Common myeloid progenitor, CD34-positive (primary cell): ENCODE measurements around the gene PDE3B.
"Not testable (repeated sequence)": the region's sequence is repeated elsewhere in the genome, so short reads cannot be mapped to it uniquely, and the experiment has no call there.

Experiments
- CTCF ChIA-PET: fragments of 350-600 bp; sonication (Branson Sonifier 250); formaldehyde crosslinking; loops from one replicate; lab custom pipeline; 2021; ENCODE audit warnings: antibody characterized with exemption; lab: Charles Lee
- POLR2A ChIA-PET: fragments of 350-600 bp; sonication (Branson Sonifier 250); formaldehyde crosslinking; loops from one replicate; lab custom pipeline; 2021; ENCODE audit warnings: antibody characterized with exemption; lab: Charles Lee
- DNase-seq, 3 donors: peaks; one replicate each; pipeline versions ENCODE4 v3.0.0 to v3.0.0-alpha.2; 2013
- H3K27ac ChIP-seq, 2 experiments: 1 replicate in 1 of 2; 2 replicates in 1 of 2; pipeline ENCODE4 v1.7.0; 2013; ENCODE audit warnings: inconsistent platforms in 2 of 2, low read length in 2 of 2, mild to moderate bottlenecking in 2 of 2, low read depth in 1 of 2, moderate library complexity in 1 of 2; ENCODE audit not compliant: severe bottlenecking in 2 of 2, insufficient read depth in 1 of 2, poor library complexity in 1 of 2
- H3K27me3 ChIP-seq, 5 experiments: replicated peaks in 2 of 5; 1 replicate in 3 of 5; 2 replicates in 2 of 5; pipeline versions ENCODE4 v1.6.1 to v1.7.0; 2013; ENCODE audit warnings: low read length in 4 of 5, mild to moderate bottlenecking in 2 of 5, moderate library complexity in 2 of 5, inconsistent platforms in 1 of 5; ENCODE audit not compliant: insufficient read depth in 5 of 5, control insufficient read depth in 4 of 5
- H3K36me3 ChIP-seq, 4 experiments: 1 replicate in 2 of 4; 2 replicates in 2 of 4; pipeline versions ENCODE4 v1.6.1 to v1.7.0; 2013; ENCODE audit warnings: low read length in 3 of 4, control low read depth in 1 of 4, mild to moderate bottlenecking in 1 of 4; ENCODE audit not compliant: control insufficient read depth in 4 of 4, insufficient read depth in 4 of 4
- H3K4me1 ChIP-seq, 4 experiments: 1 replicate in 3 of 4; 2 replicates in 1 of 4; pipeline versions ENCODE4 v1.6.1 to v1.7.1; 2013; ENCODE audit warnings: low read length in 3 of 4, mild to moderate bottlenecking in 3 of 4, control low read depth in 1 of 4, inconsistent platforms in 1 of 4, moderate library complexity in 1 of 4; ENCODE audit not compliant: control insufficient read depth in 4 of 4, insufficient read depth in 4 of 4; ENCODE audit errors: control extremely low read depth in 1 of 4
- H3K4me3 ChIP-seq, 7 experiments: 1 replicate in 4 of 7; 2 replicates in 3 of 7; pipeline versions ENCODE4 v1.5.1 to v1.7.0; 2013; ENCODE audit warnings: mild to moderate bottlenecking in 7 of 7, low read length in 6 of 7, moderate library complexity in 6 of 7, inconsistent platforms in 2 of 7, low read depth in 2 of 7, control low read depth in 1 of 7; ENCODE audit not compliant: insufficient read depth in 4 of 7, control insufficient read depth in 1 of 7; ENCODE audit errors: extremely low read depth in 1 of 7
- H3K9me3 ChIP-seq, 5 experiments: 1 replicate in 4 of 5; 2 replicates in 1 of 5; pipeline versions ENCODE4 v1.6.1 to v1.7.1; 2013; ENCODE audit warnings: low read length in 4 of 5, mild to moderate bottlenecking in 2 of 5, inconsistent platforms in 1 of 5, low read depth in 1 of 5, moderate library complexity in 1 of 5; ENCODE audit not compliant: control insufficient read depth in 4 of 5, insufficient read depth in 2 of 5; ENCODE audit errors: control extremely low read depth in 1 of 5
- WGBS: methylation state at CpG from one replicate; pipeline ENCODE4 v1.1.5; 2013; ENCODE audit not compliant: insufficient coverage; 5-methylcytosine and 5-hydroxymethylcytosine counted together

Gene PDE3B

DNA sequence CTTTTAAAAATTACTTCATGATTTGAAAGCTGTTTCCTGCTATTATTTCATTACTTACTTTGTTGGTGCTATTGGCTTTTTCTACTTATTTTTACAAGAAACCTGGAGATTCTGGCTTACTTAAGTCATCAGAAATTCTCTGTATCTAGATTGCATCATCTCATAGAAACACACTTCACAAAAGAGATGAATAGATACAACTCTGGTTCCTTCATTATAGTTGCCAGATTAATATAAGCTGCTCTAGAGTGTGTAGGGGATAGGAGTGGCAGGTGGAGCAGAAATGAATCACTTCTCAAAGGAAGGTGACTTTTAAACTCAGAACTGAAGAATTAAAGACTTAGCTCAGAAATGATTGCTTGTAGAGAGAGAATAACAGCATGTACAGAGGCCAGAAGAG is 228.4 kb downstream of the PDE3B start:
- CTCF ChIA-PET, result interaction anchor here (0.9 kb wide), 1 partner anchor 35 kb away, joined by 3 read pairs; no protein-coding TSS in a partner anchor
- POLR2A ChIA-PET, result no interaction called here
- Histone ChIP-seq H3K27ac (no peak overlapping the region), H3K4me1 (no peaks in the 10 kb centered on the region), H3K9me3 (no peaks in the 10 kb centered on the region), H3K36me3 (peaks cover 0 to 24% (median 10%) of the 10 kb centered on the region in 4 experiments), H3K4me3 (no peak overlapping the region), H3K27me3 (no peaks in the 10 kb centered on the region)
- no peak for DNase-seq

DNA sequence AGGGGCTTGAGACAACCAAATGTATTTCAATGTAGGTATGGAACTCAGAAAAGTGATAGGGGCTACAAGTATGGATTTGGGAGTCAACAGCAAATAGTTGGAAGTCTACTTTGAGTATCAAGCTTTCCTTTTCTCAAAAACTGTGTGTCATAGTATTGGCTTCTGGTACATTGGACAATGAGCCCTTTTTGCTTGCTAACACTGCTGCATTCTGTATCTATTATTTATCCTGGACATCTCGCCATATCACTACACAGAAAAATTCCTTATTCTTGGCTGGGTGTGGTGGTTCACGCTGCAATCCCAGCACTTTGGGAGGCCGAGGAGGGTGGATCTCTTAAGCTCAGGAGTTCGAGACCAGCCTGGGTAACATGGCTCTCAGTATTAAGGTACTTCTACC is 230.0 kb downstream of the PDE3B start:
- Histone ChIP-seq H3K4me3 (no peak overlapping the region), H3K36me3 (peaks cover 0 to 32% (median 15%) of the 10 kb centered on the region in 4 experiments), H3K27ac (no peak overlapping the region), H3K4me1 (no peaks in the 10 kb centered on the region), H3K27me3 (no peaks in the 10 kb centered on the region), H3K9me3 (no peaks in the 10 kb centered on the region)
- WGBS, result 100% methylated on average over 3 of the region's 4 CpGs
- no peak for DNase-seq
- POLR2A ChIA-PET, result no interaction called here
- CTCF ChIA-PET, result no interaction called here

DNA sequence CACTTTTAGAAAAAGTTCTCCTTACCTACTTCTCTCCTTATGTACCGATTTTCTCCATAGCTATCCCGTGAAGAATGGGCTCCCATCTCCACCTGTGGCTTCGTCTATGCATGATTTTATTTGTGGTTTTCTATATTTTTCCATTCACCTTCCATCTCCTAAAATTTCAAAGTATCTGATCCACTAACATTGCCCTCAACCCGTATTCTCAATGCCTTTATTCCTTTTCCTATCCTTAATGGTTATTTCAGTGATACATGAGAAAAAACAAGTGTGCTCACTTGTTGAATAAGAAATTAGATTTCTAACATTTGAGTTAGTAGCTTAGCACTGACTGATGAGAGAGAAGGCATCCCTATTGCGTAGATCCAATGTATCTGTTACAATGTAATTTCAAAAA is 231.6 kb downstream of the PDE3B start:
- CTCF ChIA-PET, result no interaction called here
- Histone ChIP-seq H3K4me1 (no peaks in the 10 kb centered on the region), H3K27me3 (no peaks in the 10 kb centered on the region), H3K4me3 (no peak overlapping the region), H3K27ac (no peak overlapping the region), H3K9me3 (no peaks in the 10 kb centered on the region), H3K36me3 (peaks cover 2 to 37% (median 20%) of the 10 kb centered on the region in 4 experiments)
- POLR2A ChIA-PET, result no interaction called here
- no CpG with 5 or more reads among the region's 5 CpGs for WGBS
- no peak for DNase-seq

DNA sequence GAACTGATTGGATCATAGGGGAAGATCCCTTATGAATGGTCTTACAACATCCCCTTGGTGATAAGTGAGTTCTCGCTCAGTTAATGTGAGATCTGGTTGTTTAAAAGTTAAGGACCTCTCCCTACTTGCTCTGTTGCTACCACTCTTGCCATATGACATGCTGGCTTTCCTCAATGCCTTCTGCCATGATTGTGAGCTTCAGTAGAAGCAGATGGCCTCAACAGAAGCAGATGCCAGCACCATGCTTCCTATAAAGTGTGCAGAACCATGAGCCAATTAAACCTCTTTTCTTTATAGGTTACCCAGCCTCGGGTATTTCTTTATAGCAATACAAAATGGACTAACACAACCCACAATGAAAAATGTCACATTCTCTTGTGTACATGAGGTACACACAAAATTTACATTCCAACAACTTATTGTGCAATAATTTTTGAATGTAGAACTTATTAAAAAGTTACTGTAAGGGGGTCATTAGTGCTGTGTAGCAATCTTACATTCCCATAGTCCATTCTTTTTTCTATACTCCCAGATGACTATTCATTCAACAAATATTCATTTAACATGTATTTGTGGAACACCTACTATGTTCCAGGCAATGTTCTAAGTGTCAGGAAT is 238.1 kb downstream of the PDE3B start:
- Histone ChIP-seq H3K4me1 (no peaks in the 10 kb centered on the region), H3K36me3 (peaks cover 2 to 36% (median 15%) of the 10 kb centered on the region in 4 experiments), H3K4me3 (no peak overlapping the region), H3K27me3 (no peaks in the 10 kb centered on the region), H3K9me3 (no peaks in the 10 kb centered on the region), H3K27ac (no peak overlapping the region)
- ChIA-PET CTCF (interaction anchor here (3.6 kb wide), 1 partner anchor 25 kb away, joined by 19 read pairs; no protein-coding TSS in a partner anchor), POLR2A (no interaction called here)
- no peak for DNase-seq
- WGBS, result 100% methylated on average over 1 of the region's 2 CpGs

DNA sequence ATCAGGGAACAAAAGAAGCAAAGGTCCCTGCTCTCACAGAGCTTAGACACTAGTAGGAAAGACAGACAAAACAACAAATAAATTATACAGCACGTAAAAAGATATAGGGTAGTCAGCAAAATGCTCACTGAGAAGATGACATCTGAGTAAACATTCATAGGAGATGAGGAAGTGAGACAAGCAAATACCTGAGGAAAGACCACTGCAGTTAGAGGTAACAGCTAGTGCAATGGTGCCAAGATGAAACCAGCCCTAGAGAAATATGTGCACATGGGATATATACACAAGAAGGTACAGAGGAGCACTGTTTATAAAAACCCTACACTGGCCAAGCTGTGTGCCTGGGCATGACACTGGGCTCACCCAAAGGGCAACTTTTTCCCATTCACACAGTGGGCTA is 238.6 kb downstream of the PDE3B start:
- no CpG with 5 or more reads among the region's 1 CpG for WGBS
- POLR2A ChIA-PET, result no interaction called here
- Histone ChIP-seq H3K9me3 (no peaks in the 10 kb centered on the region), H3K4me1 (no peaks in the 10 kb centered on the region), H3K4me3 (no peak overlapping the region), H3K27ac (no peak overlapping the region), H3K36me3 (peaks cover 2 to 35% (median 14%) of the 10 kb centered on the region in 4 experiments), H3K27me3 (no peaks in the 10 kb centered on the region)
- CTCF ChIA-PET, result interaction anchor here (3.6 kb wide), 1 partner anchor 25 kb away, joined by 19 read pairs; no protein-coding TSS in a partner anchor
- no peak for DNase-seq

DNA sequence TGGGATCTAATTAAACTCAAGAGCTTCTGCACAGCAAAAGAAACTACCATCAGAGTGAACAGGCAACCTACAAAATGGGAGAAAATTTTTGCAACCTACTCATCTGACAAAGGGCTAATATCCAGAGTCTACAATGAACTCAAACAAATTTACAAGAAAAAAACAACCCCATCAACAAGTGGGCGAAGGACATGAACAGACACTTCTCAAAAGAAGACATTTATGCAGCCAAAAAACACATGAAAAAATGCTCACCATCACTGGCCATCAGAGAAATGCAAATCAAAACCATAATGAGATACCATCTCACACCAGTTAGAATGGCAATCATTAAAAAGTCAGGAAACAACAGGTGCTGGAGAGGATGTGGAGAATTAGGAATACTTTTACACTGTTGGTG is 240.1 kb downstream of the PDE3B start:
- WGBS, result no CpG with 5 or more reads among the region's 1 CpG

DNA sequence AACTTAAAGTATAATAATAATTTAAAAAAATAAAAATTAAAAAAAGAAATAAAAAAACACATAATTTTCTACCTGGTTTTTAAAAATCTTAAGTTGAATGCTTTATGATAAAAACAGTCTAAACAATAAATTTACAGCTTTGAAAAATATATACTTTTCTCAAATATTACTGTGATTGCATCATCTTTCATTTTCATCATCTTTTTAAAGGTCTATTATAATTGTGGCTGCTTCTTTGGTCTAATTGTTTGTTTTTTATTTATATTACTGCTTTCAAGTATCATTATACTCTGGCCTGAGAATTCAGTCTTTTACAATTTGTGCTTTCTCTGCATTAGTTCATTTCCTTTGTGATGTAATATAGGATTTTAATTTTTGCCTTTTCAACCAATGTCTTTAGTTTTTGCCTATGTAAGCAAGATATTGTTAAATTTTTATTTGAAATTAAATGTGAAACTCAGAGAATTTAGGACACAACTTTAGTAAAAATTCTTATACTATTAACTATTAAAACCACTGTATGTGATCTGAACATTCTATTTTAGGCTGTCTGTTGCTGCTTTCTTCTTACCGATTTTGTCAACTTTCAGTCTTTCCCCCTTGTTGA is 241.2 kb downstream of the PDE3B start:
- DNase-seq, result no peak
- Histone ChIP-seq H3K9me3 (no peaks in the 10 kb centered on the region), H3K4me1 (no peaks in the 10 kb centered on the region), H3K36me3 (peaks cover 2 to 17% (median 6%) of the 10 kb centered on the region in 4 experiments), H3K27me3 (no peaks in the 10 kb centered on the region), H3K27ac (no peak overlapping the region), H3K4me3 (no peak overlapping the region)
- ChIA-PET CTCF (no interaction called here), POLR2A (no interaction called here)
- WGBS, result 100% methylated on average over 1 of the region's 1 CpG

More for the DNA sequence above, 240.1 kb downstream of the PDE3B start:
- H3K27ac ChIP-seq, POLR2A ChIA-PET, DNase-seq, H3K27me3 ChIP-seq, H3K9me3 ChIP-seq, H3K4me3 ChIP-seq, H3K4me1 ChIP-seq, CTCF ChIA-PET: not testable (repeated sequence)
- peaks cover 2 to 22% (median 8%) of the 10 kb centered on the region in 4 experiments for H3K36me3 ChIP-seq
